ENCODE measurements around the gene ROBO1.

GRCh38 chr3:78878011-78878410 is 889.8 kb downstream of the ROBO1 start:
- TF ChIP-seq, protein P1, sequence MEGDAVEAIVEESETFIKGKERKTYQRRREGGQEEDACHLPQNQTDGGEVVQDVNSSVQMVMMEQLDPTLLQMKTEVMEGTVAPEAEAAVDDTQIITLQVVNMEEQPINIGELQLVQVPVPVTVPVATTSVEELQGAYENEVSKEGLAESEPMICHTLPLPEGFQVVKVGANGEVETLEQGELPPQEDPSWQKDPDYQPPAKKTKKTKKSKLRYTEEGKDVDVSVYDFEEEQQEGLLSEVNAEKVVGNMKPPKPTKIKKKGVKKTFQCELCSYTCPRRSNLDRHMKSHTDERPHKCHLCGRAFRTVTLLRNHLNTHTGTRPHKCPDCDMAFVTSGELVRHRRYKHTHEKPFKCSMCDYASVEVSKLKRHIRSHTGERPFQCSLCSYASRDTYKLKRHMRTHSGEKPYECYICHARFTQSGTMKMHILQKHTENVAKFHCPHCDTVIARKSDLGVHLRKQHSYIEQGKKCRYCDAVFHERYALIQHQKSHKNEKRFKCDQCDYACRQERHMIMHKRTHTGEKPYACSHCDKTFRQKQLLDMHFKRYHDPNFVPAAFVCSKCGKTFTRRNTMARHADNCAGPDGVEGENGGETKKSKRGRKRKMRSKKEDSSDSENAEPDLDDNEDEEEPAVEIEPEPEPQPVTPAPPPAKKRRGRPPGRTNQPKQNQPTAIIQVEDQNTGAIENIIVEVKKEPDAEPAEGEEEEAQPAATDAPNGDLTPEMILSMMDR (IDR thresholded peaks at IDR 0.05): no peak
- TF ChIP-seq EZH2 (IDR thresholded peaks at IDR 0.05; ENCODE audit: borderline replicate concordance, insufficient read depth, low read depth, low read length, poor library complexity, severe bottlenecking): no peak

All from B cell (primary cell).